HUES64 (cell line): ENCODE data around the gene BCAS3.

ENCODE experiments used
- H3K27ac ChIP-seq: 2 replicates; pipeline ENCODE4 v1.7.0; 2013; ENCODE audit warnings: low read depth, low read length, inconsistent platforms
- H3K27me3 ChIP-seq: 2 replicates; pipeline ENCODE4 v1.6.1; 2013; ENCODE audit warnings: mild to moderate bottlenecking, low read length; ENCODE audit not compliant: insufficient read depth
- H3K36me3 ChIP-seq: 2 replicates; pipeline ENCODE4 v1.6.1; 2013; ENCODE audit warnings: mild to moderate bottlenecking, low read length; ENCODE audit not compliant: insufficient read depth
- H3K4me1 ChIP-seq: 2 replicates; pipeline ENCODE4 v1.6.1; 2013; ENCODE audit warnings: mild to moderate bottlenecking, low read length, moderate library complexity; ENCODE audit not compliant: insufficient read depth
- H3K4me3 ChIP-seq: 2 replicates; pipeline ENCODE4 v1.5.1; 2013; ENCODE audit warnings: mild to moderate bottlenecking, low read length, moderate library complexity
- H3K9ac ChIP-seq: 2 replicates; pipeline ENCODE4 v1.6.1; 2013; ENCODE audit warnings: mild to moderate bottlenecking, low read depth, low read length
- H3K9me3 ChIP-seq: 2 replicates; pipeline ENCODE4 v1.6.1; 2013; ENCODE audit warnings: low read depth, low read length; ENCODE audit not compliant: insufficient read depth
- WGBS: fragments of 150-250, 120-280 bp; methylation state at CpG from one replicate; pipeline ENCODE4 v1.1.7; 2013; ENCODE audit warnings: missing lambda C conversion rate; 5-methylcytosine and 5-hydroxymethylcytosine counted together

The BCAS3 gene

GRCh38 chr17:61376931-61377838, 699.5 kb downstream of the BCAS3 start:
- Histone ChIP-seq H3K9ac (no peak overlapping the region), H3K27ac (no peak overlapping the region), H3K4me3 (no peak overlapping the region), H3K4me1 (no peaks in the 10 kb centered on the region), H3K27me3 (no peaks in the 10 kb centered on the region), H3K9me3 (no peaks in the 10 kb centered on the region), H3K36me3 (no peaks in the 10 kb centered on the region)
- 91% methylated on average over 18 of the region's 18 CpGs for WGBS

- no peaks in the 10 kb centered on the region for H3K4me1 ChIP-seq
- no peak overlapping the region for H3K9ac ChIP-seq
- WGBS, result 89% methylated on average over 3 of the region's 8 CpGs
- H3K27me3 ChIP-seq, result no peaks in the 10 kb centered on the region
- no peak overlapping the region for H3K27ac ChIP-seq
- H3K9me3 ChIP-seq, result no peaks in the 10 kb centered on the region
- no peaks in the 10 kb centered on the region for H3K36me3 ChIP-seq
- H3K4me3 ChIP-seq, result no peak overlapping the region
Observed at GRCh38 chr17:61378658-61379456, 701.2 kb downstream of the BCAS3 start.

- no peaks in the 10 kb centered on the region for H3K27me3 ChIP-seq
- H3K9me3 ChIP-seq, result no peaks in the 10 kb centered on the region
- H3K36me3 ChIP-seq, result no peaks in the 10 kb centered on the region
- WGBS, result 93% methylated on average over 19 of the region's 21 CpGs
- H3K27ac ChIP-seq, result no peak overlapping the region
- no peak overlapping the region for H3K9ac ChIP-seq
- no peaks in the 10 kb centered on the region for H3K4me1 ChIP-seq
- no peak overlapping the region for H3K4me3 ChIP-seq
Observed at GRCh38 chr17:61379457-61380216, 702.0 kb downstream of the BCAS3 start.

- no peaks in the 10 kb centered on the region for H3K27me3 ChIP-seq
- 91% methylated on average over 9 of the region's 10 CpGs for WGBS
- no peak overlapping the region for H3K9ac ChIP-seq
- H3K27ac ChIP-seq, result no peak overlapping the region
- no peaks in the 10 kb centered on the region for H3K4me1 ChIP-seq
- H3K9me3 ChIP-seq, result no peaks in the 10 kb centered on the region
- no peaks in the 10 kb centered on the region for H3K36me3 ChIP-seq
- no peak overlapping the region for H3K4me3 ChIP-seq
Observed at GRCh38 chr17:61380217-61380835, 702.7 kb downstream of the BCAS3 start.

- Histone ChIP-seq H3K9me3 (no peaks in the 10 kb centered on the region), H3K36me3 (no peaks in the 10 kb centered on the region), H3K4me1 (no peaks in the 10 kb centered on the region), H3K9ac (no peak overlapping the region), H3K27me3 (no peaks in the 10 kb centered on the region), H3K27ac (no peak overlapping the region), H3K4me3 (no peak overlapping the region)
- WGBS, result 94% methylated on average over 18 of the region's 18 CpGs
Observed at GRCh38 chr17:61380836-61381525, 703.3 kb downstream of the BCAS3 start.

- no peaks in the 10 kb centered on the region for H3K9me3 ChIP-seq
Observed at GRCh38 chr17:61381537-61381936, 703.9 kb downstream of the BCAS3 start.

GRCh38 chr17:61382796-61383688, 705.4 kb downstream of the BCAS3 start:
- H3K9ac ChIP-seq, result no peak overlapping the region
- no peaks in the 10 kb centered on the region for H3K27me3 ChIP-seq
- 91% methylated on average over 15 of the region's 16 CpGs for WGBS
- H3K9me3 ChIP-seq, result no peaks in the 10 kb centered on the region
- no peak overlapping the region for H3K27ac ChIP-seq
- H3K4me3 ChIP-seq, result no peak overlapping the region
- no peaks in the 10 kb centered on the region for H3K36me3 ChIP-seq
- H3K4me1 ChIP-seq, result no peaks in the 10 kb centered on the region

More at GRCh38 chr17:61381537-61381936, 703.9 kb downstream of the BCAS3 start:
- Histone ChIP-seq H3K27me3 (no peaks in the 10 kb centered on the region), H3K27ac (no peak overlapping the region), H3K9ac (no peak overlapping the region), H3K4me3 (no peak overlapping the region), H3K36me3 (no peaks in the 10 kb centered on the region), H3K4me1 (no peaks in the 10 kb centered on the region)
- WGBS, result 94% methylated on average over 5 of the region's 5 CpGs

GRCh38 chr17:61383689-61384201, 706.1 kb downstream of the BCAS3 start:
- Histone ChIP-seq H3K9ac (no peak overlapping the region), H3K27ac (no peak overlapping the region), H3K4me3 (no peak overlapping the region), H3K36me3 (no peaks in the 10 kb centered on the region), H3K4me1 (no peaks in the 10 kb centered on the region), H3K9me3 (no peaks in the 10 kb centered on the region), H3K27me3 (no peaks in the 10 kb centered on the region)
- WGBS, result 92% methylated on average over 18 of the region's 18 CpGs

- no peaks in the 10 kb centered on the region for H3K4me1 ChIP-seq
- no peaks in the 10 kb centered on the region for H3K27me3 ChIP-seq
- no peak overlapping the region for H3K9ac ChIP-seq
- WGBS, result 94% methylated on average over 8 of the region's 8 CpGs
- H3K9me3 ChIP-seq, result no peaks in the 10 kb centered on the region
- H3K4me3 ChIP-seq, result no peak overlapping the region
- no peak overlapping the region for H3K27ac ChIP-seq
- H3K36me3 ChIP-seq, result no peaks in the 10 kb centered on the region
Observed at GRCh38 chr17:61384354-61384691, 706.7 kb downstream of the BCAS3 start.
